Measurements from ENCODE around the gene TREH. TPM values are rescaled to one million over a fixed set of nuclear protein-coding genes. Genes with fewer than 3 reads are reported as not detected.

TREH gene
- total and polyA plus RNA-seq, 2 experiments from 2014 or later = 0.42 TPM; not detected in 1

DNA sequence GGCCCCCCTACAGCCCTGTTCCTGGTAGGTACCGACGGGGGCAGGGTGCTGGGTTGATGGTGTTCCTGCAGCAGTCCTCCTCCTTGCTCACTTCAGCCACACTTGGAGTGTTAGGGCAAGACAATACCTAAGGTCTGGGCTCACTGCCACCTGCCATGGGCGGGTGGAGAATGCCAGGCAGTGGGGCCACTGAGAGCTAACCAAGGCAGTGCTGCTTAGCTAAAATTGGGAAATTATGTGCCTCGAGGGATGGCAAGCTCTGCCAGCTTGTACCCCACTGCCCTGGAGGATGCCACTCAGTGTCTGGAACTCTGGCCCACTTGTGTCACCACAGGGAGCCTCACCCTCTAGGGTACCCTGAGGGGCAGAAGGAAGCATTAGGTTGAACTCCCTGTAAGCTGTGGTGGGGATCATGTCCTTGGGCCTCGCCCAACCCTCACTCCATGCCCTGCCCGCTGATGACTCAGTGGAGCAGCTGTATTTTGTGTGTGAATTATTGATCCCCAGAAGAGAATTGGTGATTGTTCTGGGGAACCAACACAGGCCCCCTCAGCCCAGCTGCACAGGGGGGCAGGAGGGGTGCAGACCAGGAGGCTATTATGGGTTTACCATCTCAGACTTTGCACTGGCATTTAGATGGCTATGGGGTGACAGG lies 54.3 kb downstream of the TREH start:
- Histone ChIP-seq H3K36me3 (peaks cover 24% of the 10 kb centered on the region), H3K4me3 (no peak overlapping the region), H3K27ac (no peak overlapping the region), H3K9me3 (ENCODE audit: low read depth) (no peaks in the 10 kb centered on the region), H3K27me3 (no peaks in the 10 kb centered on the region), H3K4me1 (ENCODE audit: low read depth) (peaks cover 20% of the 10 kb centered on the region)
- DNase-seq (ENCODE audit: low read depth in 1 of 2, low spot score in 1 of 2) = no peak
- TF ChIP-seq, protein P1, sequence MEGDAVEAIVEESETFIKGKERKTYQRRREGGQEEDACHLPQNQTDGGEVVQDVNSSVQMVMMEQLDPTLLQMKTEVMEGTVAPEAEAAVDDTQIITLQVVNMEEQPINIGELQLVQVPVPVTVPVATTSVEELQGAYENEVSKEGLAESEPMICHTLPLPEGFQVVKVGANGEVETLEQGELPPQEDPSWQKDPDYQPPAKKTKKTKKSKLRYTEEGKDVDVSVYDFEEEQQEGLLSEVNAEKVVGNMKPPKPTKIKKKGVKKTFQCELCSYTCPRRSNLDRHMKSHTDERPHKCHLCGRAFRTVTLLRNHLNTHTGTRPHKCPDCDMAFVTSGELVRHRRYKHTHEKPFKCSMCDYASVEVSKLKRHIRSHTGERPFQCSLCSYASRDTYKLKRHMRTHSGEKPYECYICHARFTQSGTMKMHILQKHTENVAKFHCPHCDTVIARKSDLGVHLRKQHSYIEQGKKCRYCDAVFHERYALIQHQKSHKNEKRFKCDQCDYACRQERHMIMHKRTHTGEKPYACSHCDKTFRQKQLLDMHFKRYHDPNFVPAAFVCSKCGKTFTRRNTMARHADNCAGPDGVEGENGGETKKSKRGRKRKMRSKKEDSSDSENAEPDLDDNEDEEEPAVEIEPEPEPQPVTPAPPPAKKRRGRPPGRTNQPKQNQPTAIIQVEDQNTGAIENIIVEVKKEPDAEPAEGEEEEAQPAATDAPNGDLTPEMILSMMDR (IDR thresholded peaks at IDR 0.05; ENCODE audit: low read depth, low read length) = no peak

DNA sequence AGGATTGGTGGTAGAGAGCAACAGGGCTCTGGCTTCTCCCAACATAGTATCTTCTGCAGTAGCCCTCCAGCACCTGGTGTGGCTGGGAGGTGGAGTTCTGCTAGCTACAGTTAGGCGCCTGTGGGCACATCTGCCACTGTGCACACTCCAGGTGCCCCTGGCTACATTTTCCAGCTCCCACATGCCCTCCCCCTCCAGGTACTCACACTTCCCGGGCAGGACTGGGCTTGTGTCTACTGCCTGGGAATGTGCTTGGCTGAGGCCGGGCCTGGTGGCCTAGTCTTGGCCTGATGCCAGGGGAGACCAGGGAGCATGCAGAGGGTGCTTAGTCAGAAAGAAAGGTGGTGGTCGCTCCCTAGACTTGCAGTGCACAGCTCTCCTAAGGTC lies 56.2 kb downstream of the TREH start:
- peak; percentile 49 for DNase-seq (ENCODE audit: low read depth in 1 of 2, low spot score in 1 of 2)
- peaks cover 21% of the 10 kb centered on the region for H3K4me1 ChIP-seq (ENCODE audit: low read depth)
- no peak overlapping the region for H3K4me3 ChIP-seq
- no peaks in the 10 kb centered on the region for H3K9me3 ChIP-seq (ENCODE audit: low read depth)
- H3K27ac ChIP-seq = peak overlapping the region; percentile 87
- H3K36me3 ChIP-seq = peaks cover 13% of the 10 kb centered on the region
- TF ChIP-seq, protein P1 (IDR thresholded peaks at IDR 0.05; ENCODE audit: low read depth, low read length) = no peak
- no peaks in the 10 kb centered on the region for H3K27me3 ChIP-seq

DNA sequence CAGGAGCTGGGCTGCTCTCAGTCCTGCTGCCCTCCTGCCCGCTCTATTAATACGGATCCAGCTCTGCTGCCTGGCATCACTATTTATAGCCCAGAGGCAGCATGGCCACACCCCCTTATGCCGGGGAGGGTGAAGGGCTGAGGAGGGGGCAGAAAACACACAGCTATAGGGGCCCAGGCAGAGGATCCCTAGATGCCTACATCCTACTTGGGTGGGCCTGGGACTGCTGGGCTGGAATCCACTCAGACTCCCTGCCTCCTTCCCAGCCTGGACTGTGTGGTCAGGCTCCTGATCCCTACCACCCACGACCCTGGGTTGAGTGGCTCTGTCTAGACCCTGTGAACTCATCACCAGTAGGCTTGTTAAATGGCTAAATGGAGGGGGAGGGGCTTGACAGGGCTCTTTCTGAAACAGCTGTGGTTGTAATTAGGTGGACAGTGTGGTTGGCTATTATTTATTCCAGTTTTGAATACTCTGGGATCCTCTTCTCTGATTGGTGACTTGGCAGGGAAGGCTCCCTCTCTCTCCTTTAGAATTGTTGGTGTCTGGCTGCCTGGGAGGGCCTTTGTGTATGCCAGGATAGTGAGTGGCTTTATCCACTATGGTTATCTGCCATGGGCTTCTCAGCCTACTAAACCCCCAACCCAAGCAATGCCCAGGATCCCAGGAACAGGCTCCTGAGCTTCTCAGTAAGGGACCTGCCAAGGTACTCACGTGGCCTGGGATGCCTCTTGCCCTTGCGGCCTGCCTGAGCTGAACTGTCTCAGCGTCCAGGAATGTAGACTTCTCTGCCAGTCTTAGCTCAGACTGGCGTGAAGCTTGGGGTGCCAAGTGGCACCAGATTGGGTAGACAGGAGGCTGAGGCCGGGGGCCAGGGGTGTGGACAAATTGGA lies 56.8 kb downstream of the TREH start:
- TF ChIP-seq, protein P1 (IDR thresholded peaks at IDR 0.05; ENCODE audit: low read depth, low read length) = no peak
- Histone ChIP-seq H3K4me3 (peak overlapping the region; percentile 84), H3K9me3 (ENCODE audit: low read depth) (no peaks in the 10 kb centered on the region), H3K27me3 (no peaks in the 10 kb centered on the region), H3K4me1 (ENCODE audit: low read depth) (peaks cover 23% of the 10 kb centered on the region), H3K36me3 (peaks cover 12% of the 10 kb centered on the region), H3K27ac (peak overlapping the region; percentile 87)
- DNase-seq (ENCODE audit: low read depth in 1 of 2, low spot score in 1 of 2) = peak; percentile 55 to 61

DNA sequence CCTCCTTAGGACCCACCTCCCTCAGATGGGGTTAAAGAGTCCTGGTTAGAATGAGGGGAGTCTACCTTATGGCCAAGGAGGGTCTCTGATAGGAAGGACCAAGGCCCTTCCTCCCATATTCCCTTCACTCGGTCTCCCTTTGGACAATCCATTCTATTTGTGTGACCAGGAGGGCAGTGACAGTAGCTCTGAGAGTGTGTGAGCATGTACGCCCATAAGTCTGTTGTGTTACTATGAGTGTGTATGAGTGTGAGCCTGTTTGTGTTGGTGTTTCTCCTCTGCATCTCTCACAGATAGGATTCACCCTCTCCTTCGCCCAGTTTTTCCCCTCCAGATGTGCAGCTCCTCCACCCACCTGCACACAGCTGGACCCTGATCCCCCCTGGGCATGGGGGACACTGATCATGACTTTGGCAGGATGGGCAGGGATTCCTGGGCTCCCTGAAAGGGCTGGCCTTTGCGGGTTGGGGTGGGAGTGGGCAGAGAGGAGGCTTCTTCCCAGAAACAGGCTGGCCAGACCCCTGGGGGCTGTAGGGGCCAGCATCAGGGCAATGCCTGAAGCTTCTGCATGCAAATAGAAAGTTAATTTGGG lies 57.6 kb downstream of the TREH start:
- no peak for DNase-seq (ENCODE audit: low read depth in 1 of 2, low spot score in 1 of 2)
- H3K9me3 ChIP-seq (ENCODE audit: low read depth) = no peaks in the 10 kb centered on the region
- H3K27me3 ChIP-seq = no peaks in the 10 kb centered on the region
- H3K36me3 ChIP-seq = peaks cover 5% of the 10 kb centered on the region
- H3K4me3 ChIP-seq = peak overlapping the region; percentile 84
- H3K27ac ChIP-seq = peak overlapping the region; percentile 87
- TF ChIP-seq, protein P1 (IDR thresholded peaks at IDR 0.05; ENCODE audit: low read depth, low read length) = no peak
- H3K4me1 ChIP-seq (ENCODE audit: low read depth) = peaks cover 23% of the 10 kb centered on the region

DNA sequence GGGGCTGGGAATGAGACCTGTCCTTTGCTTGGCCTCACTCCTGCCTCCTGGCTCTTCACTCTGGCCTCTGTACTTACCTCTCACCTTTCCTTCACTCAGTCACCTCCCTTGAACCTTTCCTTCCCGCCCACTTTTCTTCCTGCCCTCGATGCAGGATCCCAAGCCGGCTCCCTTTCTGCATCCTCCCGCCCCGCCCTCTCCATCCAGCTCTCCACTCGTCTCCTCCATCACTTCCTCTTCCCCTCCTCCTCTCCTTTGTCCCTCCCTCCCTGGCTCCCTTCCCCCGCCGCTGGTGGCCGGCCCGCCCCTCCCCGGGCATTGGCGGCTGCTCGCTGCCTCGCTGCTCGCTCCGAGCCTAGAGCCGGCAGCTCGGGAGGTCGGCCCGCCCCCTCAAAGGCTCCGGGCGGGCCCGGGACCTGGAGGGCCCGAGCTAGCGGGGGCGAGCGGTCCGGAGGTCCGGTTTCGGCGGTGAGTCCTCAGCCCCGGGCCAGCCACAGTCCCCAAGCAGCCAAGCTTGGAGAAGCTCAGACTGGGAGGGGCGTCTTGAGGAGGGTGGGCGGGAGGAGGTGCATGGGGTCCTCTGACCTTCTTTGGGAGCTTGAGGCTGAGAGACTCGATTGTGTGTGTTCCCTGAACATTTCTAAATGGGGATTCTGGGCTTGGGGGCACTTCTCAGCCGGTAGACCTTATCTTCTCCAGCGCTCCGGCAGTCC lies 58.2 kb downstream of the TREH start:
- H3K27ac ChIP-seq = peak overlapping the region; percentile 87
- H3K27me3 ChIP-seq = no peaks in the 10 kb centered on the region
- TF ChIP-seq, protein P1 (IDR thresholded peaks at IDR 0.05; ENCODE audit: low read depth, low read length) = no peak
- H3K4me3 ChIP-seq = peak overlapping the region; percentile 84
- H3K4me1 ChIP-seq (ENCODE audit: low read depth) = peaks cover 23% of the 10 kb centered on the region
- DNase-seq (ENCODE audit: low read depth in 1 of 2, low spot score in 1 of 2) = peak; percentile 92 to 94
- no peaks in the 10 kb centered on the region for H3K9me3 ChIP-seq (ENCODE audit: low read depth)
- peaks cover 4% of the 10 kb centered on the region for H3K36me3 ChIP-seq

Measured in cardiac muscle cell (in vitro differentiated cells and primary cell).